AG04449 (cell line): ENCODE data around the gene BNIP3.

ENCODE experiments used
- CTCF ChIA-PET: fragments of 350-600 bp; formaldehyde crosslinking; extraction: SDS; loops from one replicate; lab custom pipeline; 2021; ENCODE audit warnings: antibody characterized with exemption; lab: Yijun Ruan, JAX
- POLR2A ChIA-PET: fragments of 400-600, 350-600 bp; formaldehyde crosslinking; extraction: SDS; loops from one replicate; lab custom pipeline; 2020; ENCODE audit warnings: antibody characterized with exemption, inconsistent platforms; lab: Yijun Ruan, JAX
- DNase-seq: peaks from one replicate; pipeline ENCODE4 v3.0.0-alpha.2; 2010; ENCODE audit warnings: low read depth, low spot score
- H3K4me3 ChIP-seq: 2 replicates; pipeline ENCODE4 v1.5.1; 2011; ENCODE audit warnings: low read depth, mild to moderate bottlenecking, control low read depth, low read length
- TF ChIP-seq, protein P1 (sequence below): IDR thresholded peaks from one replicate; pipeline ENCODE4 v1.5.1; 2011; ENCODE audit warnings: mild to moderate bottlenecking, moderate library complexity, low read length, control low read depth, inconsistent platforms; ENCODE audit not compliant: insufficient read depth; ENCODE audit errors: missing control alignments

BNIP3 gene

DNA sequence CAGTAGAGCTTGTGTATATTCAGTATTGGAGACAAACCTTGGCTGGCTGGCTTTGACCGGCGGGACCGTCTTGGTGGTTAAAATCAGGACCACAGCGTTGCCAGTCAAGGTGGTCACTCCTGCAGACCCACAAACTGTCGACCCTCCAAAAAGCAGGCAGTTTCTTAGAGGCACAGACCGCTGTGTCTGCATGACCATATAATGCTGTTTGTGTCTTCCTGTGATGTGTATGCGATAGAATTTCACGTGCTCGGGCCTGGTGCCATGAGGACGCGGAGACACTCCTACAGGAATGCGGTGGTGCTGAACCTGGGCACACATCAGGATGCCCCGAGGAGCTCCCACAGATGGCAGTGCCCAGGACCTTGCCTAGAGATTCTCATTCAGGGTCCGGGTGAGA, 34.8 kb downstream of the BNIP3 start:
- H3K4me3 ChIP-seq: no peak overlapping the region
- TF ChIP-seq, protein P1, sequence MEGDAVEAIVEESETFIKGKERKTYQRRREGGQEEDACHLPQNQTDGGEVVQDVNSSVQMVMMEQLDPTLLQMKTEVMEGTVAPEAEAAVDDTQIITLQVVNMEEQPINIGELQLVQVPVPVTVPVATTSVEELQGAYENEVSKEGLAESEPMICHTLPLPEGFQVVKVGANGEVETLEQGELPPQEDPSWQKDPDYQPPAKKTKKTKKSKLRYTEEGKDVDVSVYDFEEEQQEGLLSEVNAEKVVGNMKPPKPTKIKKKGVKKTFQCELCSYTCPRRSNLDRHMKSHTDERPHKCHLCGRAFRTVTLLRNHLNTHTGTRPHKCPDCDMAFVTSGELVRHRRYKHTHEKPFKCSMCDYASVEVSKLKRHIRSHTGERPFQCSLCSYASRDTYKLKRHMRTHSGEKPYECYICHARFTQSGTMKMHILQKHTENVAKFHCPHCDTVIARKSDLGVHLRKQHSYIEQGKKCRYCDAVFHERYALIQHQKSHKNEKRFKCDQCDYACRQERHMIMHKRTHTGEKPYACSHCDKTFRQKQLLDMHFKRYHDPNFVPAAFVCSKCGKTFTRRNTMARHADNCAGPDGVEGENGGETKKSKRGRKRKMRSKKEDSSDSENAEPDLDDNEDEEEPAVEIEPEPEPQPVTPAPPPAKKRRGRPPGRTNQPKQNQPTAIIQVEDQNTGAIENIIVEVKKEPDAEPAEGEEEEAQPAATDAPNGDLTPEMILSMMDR: no peak
- POLR2A ChIA-PET: interaction anchor here (1.4 kb wide), 1 partner anchor 15 kb away, joined by 3 read pairs; no protein-coding TSS in a partner anchor
- CTCF ChIA-PET: interaction anchor here (0.9 to 2.5 kb wide), 2 partner anchors 26 to 76 kb away, joined by 3 to 9 read pairs; no protein-coding TSS in a partner anchor
- DNase-seq: no peak

DNA sequence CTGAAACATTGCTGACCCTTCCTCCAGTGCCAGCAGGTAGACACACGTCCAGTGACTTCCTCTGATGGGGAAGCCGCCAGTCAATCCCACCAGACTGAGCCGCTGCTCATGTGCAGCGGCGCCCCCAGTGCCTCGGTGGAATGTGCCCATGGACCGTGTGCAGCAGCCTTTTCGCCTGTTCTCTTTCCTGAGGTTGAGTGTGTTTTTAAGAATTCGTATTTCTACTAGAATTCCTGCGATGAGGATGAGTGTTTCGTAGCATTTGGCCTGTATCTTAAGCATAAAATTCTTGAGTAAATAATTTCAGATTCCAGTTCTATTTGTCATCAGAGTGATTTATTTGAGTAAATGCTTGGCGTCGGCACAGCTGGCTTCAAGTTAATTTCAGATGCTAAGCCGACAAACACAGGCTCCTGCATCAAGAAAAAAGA, 35.4 kb downstream of the BNIP3 start:
- 0 out of 2 replicates have a peak overlapping the region, but pooled peaks have one; percentile 15 for H3K4me3 ChIP-seq
- POLR2A ChIA-PET: interaction anchor here (1.4 kb wide), 1 partner anchor 16 kb away, joined by 3 read pairs; no protein-coding TSS in a partner anchor
- CTCF ChIA-PET: interaction anchor here (0.6 to 1.5 kb wide), 3 partner anchors 12 to 77 kb away, joined by 3 to 5 read pairs (median 3); no protein-coding TSS in a partner anchor
- DNase-seq: peak; percentile 47
- TF ChIP-seq, protein P1: no peak

DNA sequence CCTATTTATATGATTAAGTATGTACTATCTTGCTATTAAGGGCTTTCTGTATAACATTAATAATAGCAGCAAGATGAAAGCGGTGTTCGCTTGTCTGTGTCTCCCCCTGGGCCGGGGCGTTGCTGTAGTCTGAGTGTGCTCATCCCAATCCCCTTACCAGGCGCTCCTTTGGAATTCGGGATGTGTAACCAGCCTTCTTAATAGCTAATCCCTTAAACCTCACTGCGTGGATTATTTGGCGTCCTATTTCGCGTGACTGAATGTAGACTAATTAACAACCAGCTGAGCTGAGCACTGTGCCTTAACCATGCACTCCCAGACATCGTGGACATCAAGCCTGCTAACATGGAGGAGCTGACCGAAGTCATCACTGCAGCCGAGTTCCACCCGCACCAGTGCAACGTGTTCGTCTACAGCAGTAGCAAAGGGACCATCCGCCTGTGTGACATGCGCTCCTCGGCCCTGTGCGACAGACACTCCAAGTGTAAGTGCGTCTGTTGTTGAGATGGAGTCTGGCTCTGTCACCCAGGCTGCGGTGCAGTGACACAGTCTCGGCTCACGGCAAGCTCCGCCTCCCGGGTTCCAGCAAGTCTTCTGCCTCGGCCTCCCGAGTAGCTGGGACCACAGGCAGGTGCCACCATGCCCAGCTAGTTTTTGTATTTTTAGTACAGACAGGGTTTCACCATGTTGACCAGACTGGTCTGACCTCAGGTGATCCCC, 36.6 kb downstream of the BNIP3 start:
- TF ChIP-seq, protein P1: no peak
- H3K4me3 ChIP-seq: no peak overlapping the region
- CTCF ChIA-PET: interaction anchor here (1.0 to 1.7 kb wide), 7 partner anchors 9 to 60 kb away, joined by 3 to 5 read pairs (median 3); no protein-coding TSS in a partner anchor
- POLR2A ChIA-PET: interaction anchor here (1.3 kb wide), 1 partner anchor 43 kb away, joined by 3 read pairs; no protein-coding TSS in a partner anchor
- DNase-seq: no peak

DNA sequence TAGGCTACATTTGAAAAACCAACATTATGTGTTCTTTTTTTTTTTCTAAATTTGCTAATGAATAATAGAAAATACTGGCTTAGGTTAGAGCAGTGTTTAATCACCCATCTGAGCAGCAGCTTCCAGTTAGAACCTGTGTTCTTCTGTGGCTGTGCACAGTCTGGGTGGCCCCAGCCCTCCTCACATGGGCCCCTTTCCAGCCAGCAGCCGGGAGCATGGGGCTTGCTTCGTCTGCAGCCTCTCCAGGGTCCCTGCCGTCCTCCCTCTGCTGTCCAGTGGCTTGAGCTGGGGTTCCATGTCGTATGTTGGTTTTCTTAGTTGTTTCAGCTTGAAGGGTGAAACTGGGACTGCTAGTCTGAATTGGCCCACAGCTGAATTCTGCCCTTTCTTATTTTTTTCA, 37.3 kb downstream of the BNIP3 start:
- ChIA-PET CTCF (interaction anchor here (1.0 to 1.7 kb wide), 5 partner anchors 8 to 41 kb away, joined by 3 to 5 read pairs (median 3); no protein-coding TSS in a partner anchor), POLR2A (interaction anchor here (1.3 kb wide), 1 partner anchor 42 kb away, joined by 3 read pairs; no protein-coding TSS in a partner anchor)
- TF ChIP-seq, protein P1: no peak
- H3K4me3 ChIP-seq: no peak overlapping the region
- no peak for DNase-seq

DNA sequence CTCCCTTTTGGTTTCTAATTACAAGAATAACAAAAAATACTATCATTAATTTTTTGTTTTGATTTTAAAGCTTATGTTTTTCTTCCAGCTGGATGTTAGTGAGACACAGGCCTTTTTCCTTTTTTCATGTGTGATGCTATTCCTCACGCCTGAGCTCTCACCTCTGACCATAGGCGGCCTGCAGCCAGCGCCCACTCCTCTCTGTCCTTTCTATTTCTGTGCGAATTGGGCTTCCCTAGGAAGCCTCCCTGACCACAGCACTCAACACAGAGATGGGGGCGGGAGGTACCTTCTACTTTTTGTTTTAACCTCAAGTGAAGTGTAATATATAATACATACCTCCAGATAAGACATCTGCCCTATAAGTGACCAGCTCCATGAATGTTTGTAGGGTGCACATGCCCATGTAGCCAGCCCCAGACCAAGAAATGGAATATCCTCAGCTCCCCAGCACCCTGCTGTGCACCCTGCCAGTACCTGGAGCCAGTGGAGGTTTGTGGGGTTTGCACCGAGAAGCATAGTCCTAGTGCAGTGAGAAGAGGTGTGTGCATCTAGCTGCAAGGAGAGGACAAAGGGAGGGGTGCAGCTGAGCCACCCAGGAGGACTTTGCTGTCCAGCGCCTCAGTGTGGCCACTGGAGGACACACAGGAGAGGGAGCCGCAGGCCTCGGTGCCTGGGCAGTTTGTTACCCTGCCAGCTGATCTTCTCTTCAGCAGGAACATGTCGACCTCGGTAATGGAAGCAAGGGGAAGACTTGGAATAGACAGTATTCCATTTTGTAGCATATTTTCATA, 38.5 kb downstream of the BNIP3 start:
- ChIA-PET POLR2A (interaction anchor here (0.7 to 1.3 kb wide), 3 partner anchors 11 to 42 kb away, joined by 3 read pairs; no protein-coding TSS in a partner anchor), CTCF (interaction anchor here (0.6 to 1.7 kb wide), 5 partner anchors 10 to 199 kb away, joined by 3 to 5 read pairs (median 4); no protein-coding TSS in a partner anchor)
- TF ChIP-seq, protein P1: peak; percentile 28
- DNase-seq: no peak
- H3K4me3 ChIP-seq: no peak overlapping the region
